HFFc6 (cell line): Measurements from ENCODE around the gene ZNF280D. TPM values are rescaled to one million over a fixed set of nuclear protein-coding genes. Genes with fewer than 3 reads are reported as not detected.

Experiments
- DNase-seq: peaks from one replicate; pipeline ENCODE4 v3.0.0-alpha.2; 2018
- H3K27ac Mint-ChIP-seq: 2 replicates; pipeline ENCODE4 v1.8.0; 2020; ENCODE audit warnings: mild to moderate bottlenecking, mixed read lengths
- H3K27me3 Mint-ChIP-seq: 2 replicates; pipeline ENCODE4 v1.8.0; 2021; ENCODE audit warnings: mild to moderate bottlenecking, moderate library complexity, mixed read lengths; ENCODE audit not compliant: insufficient read depth
- H3K36me3 Mint-ChIP-seq: 2 replicates; pipeline ENCODE4 v1.8.0; 2021; ENCODE audit warnings: low read depth, mixed read lengths
- H3K4me1 Mint-ChIP-seq: 2 replicates; pipeline ENCODE4 v1.8.0; 2020; ENCODE audit warnings: low read depth, mixed read lengths
- H3K4me3 Mint-ChIP-seq: 2 replicates; pipeline ENCODE4 v1.8.0; 2020; ENCODE audit warnings: mild to moderate bottlenecking, moderate library complexity, mixed read lengths
- H3K9me3 Mint-ChIP-seq: 2 replicates; pipeline ENCODE4 v1.8.0; 2020; ENCODE audit warnings: mild to moderate bottlenecking, mixed read lengths
- CTCF ChIP-seq: fragments of 200-600 bp; sonication (generic); IDR thresholded peaks from 2 replicates; pipeline ENCODE4 v1.5.0; 2021; ENCODE audit warnings: antibody characterized with exemption, mild to moderate bottlenecking
- total RNA-seq, 6 experiments: library from RNA; stranded (reverse); fragmentation: NEBNext Ultra II Directional; extraction: Animal tissue kit (Norgen Biotek cat#: 25700); gene quantifications; 2 replicates in 1 of 6; 3 replicates in 5 of 6; pipeline ENCODE4 v1.2.3, GENCODE V29; 2021

Gene ZNF280D
- total RNA-seq, 6 experiments from 2014 or later: 21.8 to 29.6 (median 25.5) TPM

- H3K27me3 Mint-ChIP-seq: no peaks in the 10 kb centered on the region
- H3K27ac Mint-ChIP-seq: no peak overlapping the region
- no peaks in the 10 kb centered on the region for H3K9me3 Mint-ChIP-seq
- H3K4me3 Mint-ChIP-seq: no peak overlapping the region
- H3K4me1 Mint-ChIP-seq: no peaks in the 10 kb centered on the region
- no peak for TF ChIP-seq CTCF
- no peak for DNase-seq
- H3K36me3 Mint-ChIP-seq: no peaks in the 10 kb centered on the region
Observed at GRCh38 chr15:56683908-56684307, 49.4 kb downstream of the ZNF280D start.

GRCh38 chr15:56681113-56681512, 52.2 kb downstream of the ZNF280D start:
- H3K27ac Mint-ChIP-seq: no peak overlapping the region
- DNase-seq: no peak
- H3K36me3 Mint-ChIP-seq: peaks cover 10% of the 10 kb centered on the region
- no peak for TF ChIP-seq CTCF
- H3K4me3 Mint-ChIP-seq: no peak overlapping the region
- no peaks in the 10 kb centered on the region for H3K27me3 Mint-ChIP-seq
- H3K9me3 Mint-ChIP-seq: no peaks in the 10 kb centered on the region
- no peaks in the 10 kb centered on the region for H3K4me1 Mint-ChIP-seq

DNA sequence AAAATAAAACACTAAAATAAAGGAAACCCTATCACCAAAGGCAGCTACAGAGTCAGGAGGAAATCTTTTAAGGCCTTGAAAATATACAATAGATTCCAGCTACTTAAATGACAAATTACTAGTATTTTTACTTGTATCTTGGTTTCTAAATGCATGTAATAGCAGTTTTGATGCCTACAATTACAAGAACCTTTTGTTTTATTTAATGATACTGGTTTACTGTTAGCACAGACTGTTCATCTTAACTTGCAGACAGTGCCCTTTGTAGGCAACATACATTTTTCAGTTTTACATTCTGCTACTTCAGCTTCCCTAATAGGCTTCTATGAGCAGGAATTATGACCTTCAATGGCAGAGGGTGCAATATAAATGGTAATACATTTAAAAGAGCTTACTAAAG, 54.1 kb downstream of the ZNF280D start:
- H3K9me3 Mint-ChIP-seq: no peaks in the 10 kb centered on the region
- H3K4me1 Mint-ChIP-seq: no peaks in the 10 kb centered on the region
- H3K36me3 Mint-ChIP-seq: peaks cover 17% of the 10 kb centered on the region
- H3K27ac Mint-ChIP-seq: no peak overlapping the region
- no peak for TF ChIP-seq CTCF
- no peak for DNase-seq
- H3K27me3 Mint-ChIP-seq: no peaks in the 10 kb centered on the region
- no peak overlapping the region for H3K4me3 Mint-ChIP-seq

DNA sequence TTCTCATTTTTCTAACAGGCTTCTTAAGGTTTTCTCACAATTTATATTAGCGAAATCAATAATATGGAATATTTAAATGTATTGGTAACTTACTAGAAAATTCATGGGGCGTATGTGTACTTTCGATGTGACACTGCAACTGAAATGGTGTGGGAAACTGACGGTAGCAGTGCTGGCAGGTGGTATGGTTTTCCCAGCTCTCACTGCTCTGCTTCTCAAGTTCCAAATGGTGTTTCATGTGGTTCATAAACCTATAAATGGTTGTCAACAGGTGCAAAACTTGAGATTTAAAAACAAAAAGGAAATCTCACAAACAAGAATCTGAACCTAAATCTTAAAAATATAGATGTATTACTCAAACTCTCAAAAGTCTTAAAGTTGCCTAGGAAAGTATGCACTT, 54.7 kb downstream of the ZNF280D start:
- Mint-ChIP-seq H3K27me3 (no peaks in the 10 kb centered on the region), H3K36me3 (peaks cover 17% of the 10 kb centered on the region), H3K27ac (no peak overlapping the region), H3K9me3 (no peaks in the 10 kb centered on the region), H3K4me1 (peaks cover 4% of the 10 kb centered on the region; the same call in 1 of the 2 replicates), H3K4me3 (no peak overlapping the region)
- no peak for TF ChIP-seq CTCF
- DNase-seq: no peak

DNA sequence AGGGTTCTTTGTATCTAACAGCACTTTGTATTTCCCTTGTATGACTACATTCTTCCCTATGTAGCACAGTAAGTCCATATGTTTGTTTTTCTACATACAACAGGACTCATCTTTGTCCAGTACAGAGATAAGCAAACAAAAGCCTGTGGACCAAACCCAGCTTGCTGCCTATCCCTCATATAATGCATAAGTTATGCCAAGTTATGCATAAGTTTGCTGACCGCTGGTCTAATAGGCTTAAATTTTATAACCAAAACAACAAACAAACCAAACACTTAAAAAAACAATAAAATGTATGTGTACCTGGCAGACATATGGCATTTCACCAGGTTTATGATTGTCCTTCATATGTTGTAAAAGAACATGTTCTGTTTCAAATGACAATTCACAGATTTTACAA, 56.0 kb downstream of the ZNF280D start:
- Mint-ChIP-seq H3K9me3 (no peaks in the 10 kb centered on the region), H3K36me3 (peaks cover 17% of the 10 kb centered on the region), H3K27me3 (no peaks in the 10 kb centered on the region), H3K27ac (no peak overlapping the region), H3K4me3 (no peak overlapping the region), H3K4me1 (peaks cover 15% of the 10 kb centered on the region)
- no peak for TF ChIP-seq CTCF
- DNase-seq: no peak

GRCh38 chr15:56675930-56676329, 57.4 kb downstream of the ZNF280D start:
- peaks cover 15% of the 10 kb centered on the region for H3K4me1 Mint-ChIP-seq

More at GRCh38 chr15:56675930-56676329, 57.4 kb downstream of the ZNF280D start:
- no peak for TF ChIP-seq CTCF
- no peak overlapping the region for H3K4me3 Mint-ChIP-seq
- no peak overlapping the region for H3K27ac Mint-ChIP-seq
- peaks cover 31% of the 10 kb centered on the region for H3K36me3 Mint-ChIP-seq
- no peaks in the 10 kb centered on the region for H3K27me3 Mint-ChIP-seq
- H3K9me3 Mint-ChIP-seq: no peaks in the 10 kb centered on the region
- no peak for DNase-seq
